ENCODE results near the gene SRA1. TPM values are rescaled to one million over a fixed set of nuclear protein-coding genes. Genes with fewer than 3 reads are reported as not detected.

The SRA1 gene
- total RNA-seq, 1 donor from 2014 or later, result 27.4 TPM

DNA sequence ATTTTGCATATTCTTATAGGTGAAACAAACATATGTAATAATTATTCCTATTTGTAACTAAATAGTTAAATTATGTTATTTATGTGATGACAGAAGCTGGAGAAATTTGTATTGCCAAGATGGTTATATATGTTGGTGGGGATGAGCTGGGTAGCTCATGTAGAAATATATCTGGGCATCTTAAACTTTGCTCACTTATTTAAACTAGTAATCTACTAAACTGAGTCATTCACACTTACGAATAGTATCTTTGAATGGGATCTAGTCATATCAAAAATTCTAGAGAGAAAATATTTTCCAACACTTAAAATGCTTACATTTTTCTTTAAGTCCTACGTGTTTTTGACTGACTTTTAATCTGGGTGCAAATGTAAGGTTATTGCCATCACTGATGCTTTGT, 54.4 kb downstream of the SRA1 start:
- intact Hi-C loops (cut with micrococcal nuclease), result no loop called here
- ATAC-seq, result no peak
- no peak for DNase-seq

Small RNAs within 50 kb of the gene (microRNA-seq; reads per million reads assigned to microRNA genes)
- not detected for gene MIR6831 (ENCODE audit: borderline number of aligned reads)

Other genes starting within 250 kb of the SRA1 start
- gene HBEGF, start 210.9 kb downstream of the SRA1 start, total RNA-seq, result 21.9 TPM
- not detected for gene SLC4A9, start 197.3 kb downstream of the SRA1 start, total RNA-seq
- gene ANKHD1, start 155.6 kb downstream of the SRA1 start, total RNA-seq, result 66.1 TPM
- gene EIF4EBP3, start 9.8 kb downstream of the SRA1 start, total RNA-seq, result 18.2 TPM
- 13.3 TPM for gene APBB3, start 7.1 kb upstream of the SRA1 start, total RNA-seq
- gene SLC35A4, start 7.4 kb upstream of the SRA1 start, total RNA-seq, result 77.5 TPM
- 31.0 TPM for gene CD14, start 75.7 kb upstream of the SRA1 start, total RNA-seq
- 3.2 TPM for gene TMCO6, start 82.0 kb upstream of the SRA1 start, total RNA-seq
- 161 TPM for gene NDUFA2, start 90.2 kb upstream of the SRA1 start, total RNA-seq
- gene IK, start 90.4 kb upstream of the SRA1 start, total RNA-seq, result 73.7 TPM
- gene WDR55, start 107.4 kb upstream of the SRA1 start, total RNA-seq, result 12.1 TPM
- gene DND1, start 116.1 kb upstream of the SRA1 start, total RNA-seq, result 0.67 TPM
- gene HARS1, start 133.9 kb upstream of the SRA1 start, total RNA-seq, result 36.7 TPM
- 27.9 TPM for gene HARS2, start 134.0 kb upstream of the SRA1 start, total RNA-seq
- 31.4 TPM for gene ZMAT2, start 143.0 kb upstream of the SRA1 start, total RNA-seq
- not detected for gene PCDHA1, start 228.7 kb upstream of the SRA1 start, total RNA-seq
- gene PCDHA2, start 237.4 kb upstream of the SRA1 start, total RNA-seq, result not detected
- gene PCDHA3, start 243.6 kb upstream of the SRA1 start, total RNA-seq, result 0.07 TPM
- 0.10 TPM for gene PCDHA4, start 249.6 kb upstream of the SRA1 start, total RNA-seq